OCI-M2 (cell line): ENCODE measurements around the gene HEPACAM.

Experiments
- DNase-seq: peaks from one replicate; lab custom pipeline; 2025; ENCODE audit not compliant: unreplicated experiment; lab: John Stamatoyannopoulos, UW

The HEPACAM gene

DNA sequence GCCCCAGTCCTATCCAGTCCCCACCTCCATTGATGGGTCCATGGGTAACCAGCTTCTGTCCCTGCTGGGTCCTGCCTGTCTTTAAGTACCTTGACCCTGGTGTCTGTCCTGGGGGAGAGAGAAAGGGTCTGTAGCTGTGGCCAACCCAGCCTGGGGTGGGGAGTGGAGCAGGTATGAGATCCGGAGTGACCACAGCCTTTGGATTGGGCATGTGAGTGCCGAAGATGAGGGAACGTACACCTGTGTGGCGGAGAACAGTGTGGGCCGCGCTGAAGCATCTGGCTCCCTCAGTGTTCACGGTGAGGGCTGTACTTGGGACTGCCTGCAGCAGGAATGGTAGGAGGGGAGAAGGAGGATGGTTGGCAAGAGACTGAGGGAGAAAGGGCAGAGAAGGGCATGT lies 65.4 kb downstream of the HEPACAM start:
- DNase-seq: no peak

GRCh38 chr11:124869856-124870387 lies 65.9 kb downstream of the HEPACAM start:
- DNase-seq: no peak

DNA sequence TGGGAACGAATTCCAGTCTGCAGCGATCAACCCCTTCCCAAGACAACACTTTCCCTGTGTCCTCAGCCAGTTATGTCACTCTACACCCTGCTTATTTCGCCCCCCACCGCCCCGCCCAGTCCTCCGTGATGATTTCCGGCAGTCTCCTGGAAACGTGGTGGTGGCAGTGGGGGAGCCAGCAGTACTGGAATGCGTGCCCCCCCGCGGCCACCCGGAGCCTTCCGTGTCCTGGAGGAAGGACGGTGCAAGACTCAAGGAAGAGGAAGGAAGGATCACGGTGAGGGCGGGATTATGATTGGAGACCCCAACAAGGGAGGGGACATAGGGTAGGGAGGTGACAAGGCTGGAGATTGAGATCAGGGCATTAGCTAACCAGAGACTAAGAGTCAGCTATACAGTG lies 66.5 kb downstream of the HEPACAM start:
- no peak for DNase-seq
